Prostate gland (tissue), 2 donors: Measurements from ENCODE around the gene RASSF8.

ENCODE experiments used
- POLR2A ChIP-seq: fragments of 450-650 bp; IDR thresholded peaks from one replicate; pipeline ENCODE4 v1.6.1; 2016; ENCODE audit warnings: antibody characterized with exemption, mild to moderate bottlenecking
- POLR2AphosphoS5 ChIP-seq: sonication (generic); formaldehyde crosslinking; IDR thresholded peaks from one replicate; pipeline ENCODE4 v1.6.1; 2017; ENCODE audit warnings: antibody characterized with exemption
- TF ChIP-seq, protein P1 (sequence below), 4 experiments: fragments of 200-600 bp in 2 of 4; fragments of 450-650 bp in 2 of 4; sonication (generic) in 2 of 4; IDR thresholded peaks; 1 replicate in 3 of 4; 2 replicates in 1 of 4; pipeline ENCODE4 v1.5.1; 2016 to 2019; ENCODE audit warnings: antibody characterized with exemption in 4 of 4, mild to moderate bottlenecking in 2 of 4, moderate library complexity in 2 of 4

DNA sequence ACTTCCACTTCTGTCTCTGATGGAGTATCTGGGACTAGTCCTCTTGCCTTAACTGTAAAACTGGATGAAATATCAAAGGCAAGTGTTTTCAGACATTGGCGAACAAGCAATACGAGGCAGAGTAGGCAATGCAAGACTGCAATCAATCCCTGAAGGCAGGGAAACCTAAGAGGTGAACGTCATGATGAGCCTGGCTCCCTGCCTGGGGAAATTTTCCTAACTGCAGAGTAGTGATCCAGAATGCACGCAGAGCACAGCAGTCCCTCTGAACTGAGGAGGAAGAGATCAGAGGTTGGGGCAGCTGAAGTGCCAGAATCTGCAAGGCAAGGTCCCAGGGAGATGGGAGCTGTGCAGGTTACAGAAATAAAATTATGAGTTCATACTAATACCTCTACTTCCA, 147.9 kb downstream of the RASSF8 start:
- TF ChIP-seq POLR2A (no peak), POLR2AphosphoS5 (no peak)
- TF ChIP-seq, protein P1, sequence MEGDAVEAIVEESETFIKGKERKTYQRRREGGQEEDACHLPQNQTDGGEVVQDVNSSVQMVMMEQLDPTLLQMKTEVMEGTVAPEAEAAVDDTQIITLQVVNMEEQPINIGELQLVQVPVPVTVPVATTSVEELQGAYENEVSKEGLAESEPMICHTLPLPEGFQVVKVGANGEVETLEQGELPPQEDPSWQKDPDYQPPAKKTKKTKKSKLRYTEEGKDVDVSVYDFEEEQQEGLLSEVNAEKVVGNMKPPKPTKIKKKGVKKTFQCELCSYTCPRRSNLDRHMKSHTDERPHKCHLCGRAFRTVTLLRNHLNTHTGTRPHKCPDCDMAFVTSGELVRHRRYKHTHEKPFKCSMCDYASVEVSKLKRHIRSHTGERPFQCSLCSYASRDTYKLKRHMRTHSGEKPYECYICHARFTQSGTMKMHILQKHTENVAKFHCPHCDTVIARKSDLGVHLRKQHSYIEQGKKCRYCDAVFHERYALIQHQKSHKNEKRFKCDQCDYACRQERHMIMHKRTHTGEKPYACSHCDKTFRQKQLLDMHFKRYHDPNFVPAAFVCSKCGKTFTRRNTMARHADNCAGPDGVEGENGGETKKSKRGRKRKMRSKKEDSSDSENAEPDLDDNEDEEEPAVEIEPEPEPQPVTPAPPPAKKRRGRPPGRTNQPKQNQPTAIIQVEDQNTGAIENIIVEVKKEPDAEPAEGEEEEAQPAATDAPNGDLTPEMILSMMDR (IDR thresholded peaks at IDR 0.05) = no peak
